GM12801 (cell line): Measurements from ENCODE around the gene LCMT1.

Source experiments
- CTCF ChIP-seq: IDR thresholded peaks from one replicate; pipeline ENCODE4 v1.5.1; 2011; ENCODE audit warnings: control low read depth; ENCODE audit not compliant: insufficient read length; ENCODE audit errors: extremely low read depth

Gene LCMT1

DNA sequence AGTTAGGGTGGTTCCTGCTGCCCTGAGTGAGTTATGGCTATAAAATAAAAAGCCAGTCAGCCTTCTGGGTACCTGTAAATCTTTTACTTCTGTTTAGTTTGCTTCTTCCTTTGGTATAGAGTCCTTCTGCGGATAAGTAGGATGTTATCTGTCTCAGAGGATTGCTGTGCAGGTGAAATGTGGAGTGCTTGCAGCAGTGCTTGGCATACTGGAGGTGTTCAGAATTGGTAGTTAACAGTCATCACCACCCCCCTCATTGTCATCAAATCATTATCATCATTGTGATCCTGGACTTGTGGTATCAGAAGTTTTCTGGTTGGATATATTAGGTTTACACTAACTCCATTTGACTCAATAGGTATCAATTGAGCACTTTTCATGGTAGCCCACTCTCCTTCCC is 2.6 kb downstream of the LCMT1 start:
- no peak for TF ChIP-seq CTCF

DNA sequence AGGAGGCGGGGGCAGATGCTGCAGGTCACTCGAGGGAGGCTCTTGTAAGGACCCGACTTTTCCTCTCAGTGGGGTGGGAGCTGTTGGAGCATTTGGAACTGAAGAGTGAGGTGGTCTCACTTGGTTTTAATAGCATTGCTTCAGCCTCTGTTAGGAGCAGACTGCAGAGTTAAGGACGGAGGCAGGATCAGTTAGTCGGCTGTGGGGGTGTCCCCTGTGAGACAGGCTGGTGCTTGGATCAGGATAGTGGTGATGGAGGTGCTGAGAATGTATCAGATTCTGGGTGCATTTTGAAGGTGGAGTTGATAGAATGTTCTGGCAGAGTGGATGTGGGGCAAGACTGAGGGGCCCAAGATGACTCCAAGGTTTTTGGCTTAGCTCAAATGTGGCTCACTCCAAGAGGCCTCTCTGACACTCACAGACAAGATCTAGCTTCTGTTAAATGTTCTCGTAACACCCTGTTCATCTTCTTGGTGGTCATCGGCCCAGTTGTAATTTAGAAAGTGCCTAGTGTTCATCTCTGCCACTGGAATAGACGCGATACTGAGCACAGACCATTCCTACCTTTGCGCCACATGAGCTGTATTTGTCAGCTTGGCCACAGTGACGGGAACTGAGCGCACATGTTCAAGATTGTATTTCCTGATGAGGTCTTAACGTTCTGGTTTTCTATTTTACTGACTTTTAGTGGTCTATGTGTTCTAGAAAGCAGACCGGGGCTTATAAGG is 7.5 kb downstream of the LCMT1 start:
- no peak for TF ChIP-seq CTCF

GRCh38 chr16:25121824-25122600 is 10.5 kb downstream of the LCMT1 start:
- TF ChIP-seq CTCF: no peak

GRCh38 chr16:25124503-25124902 is 13.0 kb downstream of the LCMT1 start:
- TF ChIP-seq CTCF: no peak

- no peak for TF ChIP-seq CTCF
These were observed 15.3 kb downstream of the LCMT1 start for GRCh38 chr16:25126820-25127232.

- no peak for TF ChIP-seq CTCF
These were observed 22.7 kb downstream of the LCMT1 start for GRCh38 chr16:25134166-25134700.

DNA sequence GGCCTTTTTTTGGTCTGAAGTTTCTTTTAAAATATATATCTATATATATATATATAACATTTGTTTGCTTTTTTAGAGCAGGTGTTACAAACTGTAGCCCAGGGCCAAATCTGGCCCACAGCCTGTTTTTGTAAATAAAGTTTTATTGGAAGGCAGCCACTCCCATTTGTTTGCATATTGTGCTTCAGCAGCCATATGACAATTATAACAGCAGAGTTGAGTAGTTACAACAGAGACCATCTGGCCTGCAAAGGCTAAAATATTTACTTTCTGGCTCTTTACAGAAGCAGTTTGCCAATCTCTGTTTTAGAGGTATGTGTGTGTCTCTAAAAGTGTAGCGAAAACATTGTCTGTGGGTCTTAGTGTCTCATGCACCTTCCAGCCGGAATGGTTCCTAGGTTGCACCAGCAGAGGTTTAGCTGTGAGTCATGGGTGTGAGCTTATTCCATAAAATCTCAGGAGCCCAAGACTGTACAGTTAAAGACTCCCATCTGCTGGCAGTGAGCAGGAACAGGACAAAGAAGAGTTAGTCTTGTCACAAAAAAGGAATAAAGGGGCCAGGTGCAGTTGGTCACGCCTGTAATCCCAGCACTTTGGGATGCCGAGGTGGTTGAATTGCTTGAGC is 23.8 kb downstream of the LCMT1 start:
- no peak for TF ChIP-seq CTCF
